Inflammatory macrophage (primary cell): Measurements from ENCODE around the gene PTTG1IP.

Experiments
- DNase-seq, 2 donors: peaks; one replicate each; pipeline ENCODE4 v3.0.0-alpha.2; 2020 to 2022

The PTTG1IP gene

GRCh38 chr21:44799646-44800045 lies 73.8 kb downstream of the PTTG1IP start:
- DNase-seq, result no peak
